ENCODE data around the gene LBX2.

LBX2 gene

DNA sequence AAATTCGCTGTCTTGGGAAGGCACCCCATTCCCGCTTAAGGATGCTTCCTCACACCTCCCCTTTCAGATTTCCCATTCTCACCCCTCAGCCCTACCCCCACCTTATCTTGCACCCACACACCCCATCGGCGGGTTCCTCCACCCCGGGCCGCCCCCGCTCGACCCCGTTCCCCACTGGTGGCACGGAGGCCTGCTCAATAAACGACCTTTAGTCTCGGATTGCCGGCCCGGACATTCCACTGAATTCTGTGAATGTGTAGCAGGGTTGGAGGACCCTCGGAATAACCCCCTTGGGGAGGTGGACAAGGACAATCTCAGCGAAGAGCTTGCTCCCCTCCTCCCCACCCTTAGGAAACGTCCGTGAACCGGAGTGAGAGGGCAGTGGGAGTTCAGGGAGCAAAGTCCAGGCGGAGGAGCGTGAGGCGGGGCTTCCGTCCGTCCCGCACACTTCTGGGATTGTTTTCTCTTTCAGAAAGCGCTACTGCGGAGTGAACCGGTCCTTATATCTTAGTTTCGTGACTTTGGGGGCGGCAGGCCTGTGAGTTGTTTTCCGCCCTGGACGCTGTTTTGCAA, 2.8 kb upstream of the LBX2 start:
- Mint-ChIP-seq H3K36me3 (ENCODE audit: low read depth) (peaks cover 27% of the 10 kb centered on the region), H3K9me3 (no peaks in the 10 kb centered on the region), H3K27ac (peak overlapping the region; percentile 61 to 83 (median 63)), H3K4me1 (peaks cover 60% of the 10 kb centered on the region), H3K27me3 (ENCODE audit: low read depth) (peaks cover 96% of the 10 kb centered on the region), H3K4me3 (peak overlapping the region; percentile 77 to 87 (median 81))
- no peak for TF ChIP-seq CTCF (IDR thresholded peaks at IDR 0.05; ENCODE audit: unreplicated experiment in 3 of 3)

DNA sequence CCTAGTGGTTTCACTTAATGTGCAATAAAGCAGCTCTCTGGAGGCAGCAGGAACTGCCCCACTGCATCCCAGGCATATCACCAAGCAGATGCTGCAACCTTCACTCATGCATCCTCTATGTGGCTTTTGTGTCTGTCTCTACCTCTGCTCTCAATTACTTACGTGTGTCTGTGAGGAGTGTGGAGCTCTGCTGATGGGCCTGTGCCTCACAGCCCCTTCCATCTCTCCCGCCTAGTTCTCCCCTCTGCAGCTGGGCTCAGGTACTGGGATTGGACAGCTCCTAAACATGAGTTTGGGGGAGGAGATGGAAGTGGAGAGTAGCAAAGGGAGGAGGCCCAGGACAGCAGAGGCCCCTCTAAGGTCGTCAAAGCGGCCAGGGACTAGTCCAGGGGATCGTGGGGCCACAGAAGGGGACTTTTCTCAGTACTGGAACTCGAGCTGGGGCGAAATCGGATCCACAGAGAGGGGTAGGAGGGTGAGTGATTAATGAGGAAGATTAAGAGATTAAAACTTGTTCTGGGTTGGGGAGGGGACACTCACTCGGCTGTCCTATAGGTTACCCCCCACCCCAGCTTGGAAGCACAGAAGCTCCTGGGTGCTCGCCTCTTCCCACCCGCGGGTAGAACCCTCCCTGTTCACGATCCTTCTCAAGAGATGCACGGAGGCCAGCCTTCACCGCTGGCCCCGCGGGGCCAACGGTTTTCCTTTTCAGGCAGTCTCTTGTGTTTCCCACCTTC, 2.1 kb upstream of the LBX2 start:
- peak overlapping the region; percentile 61 to 83 (median 63) for H3K27ac Mint-ChIP-seq
- peaks cover 21% of the 10 kb centered on the region for H3K36me3 Mint-ChIP-seq (ENCODE audit: low read depth)
- peaks cover 96% of the 10 kb centered on the region for H3K27me3 Mint-ChIP-seq (ENCODE audit: low read depth)

DNA sequence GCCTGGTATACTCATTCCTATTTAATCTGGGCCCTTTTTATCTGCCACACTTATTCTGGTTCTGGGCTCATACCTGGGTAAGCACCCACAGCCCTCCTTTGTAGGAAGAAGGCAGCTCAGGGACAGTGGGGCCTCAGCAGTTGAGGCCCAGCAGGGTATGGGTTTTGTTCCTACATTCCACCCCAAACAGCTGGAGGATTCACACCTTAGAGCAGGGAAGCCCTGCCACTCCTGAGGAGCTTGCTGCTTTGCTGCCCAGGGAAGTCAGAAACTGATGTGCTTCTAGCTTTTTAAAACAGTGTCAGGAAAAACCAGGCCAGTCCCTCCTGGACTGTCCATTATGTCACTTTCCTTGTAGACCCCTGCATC, 1.2 kb upstream of the LBX2 start:
- no peak for TF ChIP-seq CTCF (IDR thresholded peaks at IDR 0.05; ENCODE audit: unreplicated experiment in 3 of 3)
- peaks cover 51% of the 10 kb centered on the region for H3K4me1 Mint-ChIP-seq
- H3K27me3 Mint-ChIP-seq (ENCODE audit: low read depth), result peaks cover 100% of the 10 kb centered on the region
- H3K9me3 Mint-ChIP-seq, result no peaks in the 10 kb centered on the region
- H3K4me3 Mint-ChIP-seq, result peak overlapping the region; percentile 70 to 87 (median 77)
- H3K36me3 Mint-ChIP-seq (ENCODE audit: low read depth), result peaks cover 25% of the 10 kb centered on the region
- H3K27ac Mint-ChIP-seq, result no peak overlapping the region

More for the DNA sequence above, 2.1 kb upstream of the LBX2 start:
- peaks cover 53% of the 10 kb centered on the region for H3K4me1 Mint-ChIP-seq
- no peak for TF ChIP-seq CTCF (IDR thresholded peaks at IDR 0.05; ENCODE audit: unreplicated experiment in 3 of 3)
- H3K4me3 Mint-ChIP-seq, result peak overlapping the region; percentile 77 to 87 (median 81)
- H3K9me3 Mint-ChIP-seq, result no peaks in the 10 kb centered on the region

- peaks cover 48% of the 10 kb centered on the region for H3K4me1 Mint-ChIP-seq
- H3K27ac Mint-ChIP-seq, result peak overlapping the region in 2 of 3 experiments; percentile 75 to 78
- H3K36me3 Mint-ChIP-seq (ENCODE audit: low read depth), result peaks cover 23% of the 10 kb centered on the region
- peak overlapping the region; percentile 70 to 87 (median 75) for H3K4me3 Mint-ChIP-seq
- TF ChIP-seq CTCF (IDR thresholded peaks at IDR 0.05; ENCODE audit: unreplicated experiment in 3 of 3), result no peak
- peaks cover 100% of the 10 kb centered on the region for H3K27me3 Mint-ChIP-seq (ENCODE audit: low read depth)
- no peaks in the 10 kb centered on the region for H3K9me3 Mint-ChIP-seq
Observed at GRCh38 chr2:74499940-74500577, 656 bp upstream of the LBX2 start.

GRCh38 chr2:74498500-74499266, 720 bp downstream of the LBX2 start:
- peaks cover 22% of the 10 kb centered on the region for H3K36me3 Mint-ChIP-seq (ENCODE audit: low read depth)
- peaks cover 91% of the 10 kb centered on the region for H3K27me3 Mint-ChIP-seq (ENCODE audit: low read depth)
- TF ChIP-seq CTCF (IDR thresholded peaks at IDR 0.05; ENCODE audit: unreplicated experiment in 3 of 3), result no peak
- no peaks in the 10 kb centered on the region for H3K9me3 Mint-ChIP-seq
- H3K27ac Mint-ChIP-seq, result peak overlapping the region; percentile 57 to 79 (median 75)
- H3K4me3 Mint-ChIP-seq, result peak overlapping the region; percentile 86 to 89 (median 87)
- H3K4me1 Mint-ChIP-seq, result peaks cover 34% of the 10 kb centered on the region

Measured in nephron (organoid).